HepG2 (cell line): Measurements from ENCODE around the gene TRIM69. TPM values are rescaled to one million over a fixed set of nuclear protein-coding genes. Genes with fewer than 3 reads are reported as not detected.

Experiments used
- ATF7-NPFF ChIP-seq: sonication (generic); formaldehyde crosslinking; IDR thresholded peaks from 2 replicates; pipeline ENCODE4 v1.8.1; 2023; ENCODE audit warnings: mild to moderate bottlenecking, low read depth, missing genetic modification reagents, moderate library complexity
- GZF1 ChIP-seq: sonication (generic); formaldehyde crosslinking; IDR thresholded peaks from 2 replicates; pipeline ENCODE4 v1.5.1; 2020; ENCODE audit warnings: mild to moderate bottlenecking, missing genetic modification reagents
- MAFF ChIP-seq: IDR thresholded peaks from 2 replicates; pipeline ENCODE4 v1.6.1; 2011; ENCODE audit warnings: low read depth, low read length, improper control_type of control experiment
- NFATC3 ChIP-seq: sonication (generic); formaldehyde crosslinking; IDR thresholded peaks from 2 replicates; pipeline ENCODE4 v1.5.1; 2020; ENCODE audit warnings: mild to moderate bottlenecking, missing genetic modification reagents
- PAX8 ChIP-seq: sonication (generic); formaldehyde crosslinking; IDR thresholded peaks from 2 replicates; pipeline ENCODE4 v1.8.0; 2022; ENCODE audit warnings: mild to moderate bottlenecking, missing genetic modification reagents, borderline replicate concordance
- SIX1 ChIP-seq: sonication (generic); formaldehyde crosslinking; IDR thresholded peaks from 2 replicates; pipeline ENCODE4 v1.4.0; 2020; ENCODE audit warnings: missing genetic modification reagents, borderline replicate concordance
- ZBTB42 ChIP-seq: sonication (generic); formaldehyde crosslinking; IDR thresholded peaks from 2 replicates; pipeline ENCODE4 v1.5.0; 2020; ENCODE audit warnings: mild to moderate bottlenecking, missing genetic modification reagents
- ZC3H4 ChIP-seq: sonication (generic); formaldehyde crosslinking; IDR thresholded peaks from 2 replicates; pipeline ENCODE4 v1.4.0; 2020; ENCODE audit warnings: missing genetic modification reagents, borderline replicate concordance
- ZNF225 ChIP-seq: sonication (generic); formaldehyde crosslinking; IDR thresholded peaks from 2 replicates; pipeline ENCODE4 v1.4.0; 2020; ENCODE audit warnings: mild to moderate bottlenecking, missing genetic modification reagents
- ZNF263 ChIP-seq: sonication (generic); formaldehyde crosslinking; IDR thresholded peaks from 2 replicates; pipeline ENCODE4 v1.4.0; 2020; ENCODE audit warnings: missing genetic modification reagents
- ZNF569 ChIP-seq: sonication (generic); formaldehyde crosslinking; IDR thresholded peaks from 2 replicates; pipeline ENCODE4 v1.5.0; 2020; ENCODE audit warnings: mild to moderate bottlenecking, missing genetic modification reagents, moderate library complexity, borderline replicate concordance
- ZNF674 ChIP-seq: sonication (generic); formaldehyde crosslinking; IDR thresholded peaks from 2 replicates; pipeline ENCODE4 v1.5.0; 2020; ENCODE audit warnings: low read depth, mild to moderate bottlenecking, missing genetic modification reagents
- ZNF850 ChIP-seq: sonication (generic); formaldehyde crosslinking; conservative IDR thresholded peaks from 2 replicates; pipeline ENCODE4 v1.9.0; 2021; ENCODE audit warnings: mild to moderate bottlenecking, missing genetic modification reagents
- ZNF879 ChIP-seq: sonication (generic); formaldehyde crosslinking; IDR thresholded peaks from 2 replicates; pipeline ENCODE4 v1.8.1; 2023; ENCODE audit warnings: missing genetic modification reagents
- polyA plus RNA-seq, 8 experiments: library from polyadenylated mRNA; depleted of rRNA in 3 of 8; stranded (reverse) in 7 of 8; unstranded in 1 of 8; fragments of >200 nt; fragmentation: Illumina TruSeq in 4 of 8; extraction: Trizol in 4 of 8; gene quantifications; 2 replicates each; pipeline versions ENCODE4 v1.2.1 to v1.2.3, GENCODE V29; 2011 to 2016; ENCODE audit warnings: low read depth in 4 of 8, missing spikeins in 1 of 8, mixed read lengths in 1 of 8; ENCODE audit not compliant: insufficient read depth in 1 of 8
- total RNA-seq, 5 experiments: library from RNA; depleted of rRNA; stranded (reverse); fragments of >200 nt; fragmentation: Illumina TruSeq; extraction: Trizol; gene quantifications; 2 replicates each; pipeline ENCODE4 v1.2.3, GENCODE V29; 2016; ENCODE audit warnings: low read depth in 1 of 5
- TF ChIP-seq, protein P1 (sequence below): IDR thresholded peaks from 2 replicates; pipeline ENCODE4 v1.6.1; 2016; ENCODE audit warnings: low read depth, missing genetic modification reagents, missing compliant biosample characterization
- TF ChIP-seq, protein P2 (sequence below): IDR thresholded peaks from 2 replicates; pipeline ENCODE4 v1.6.1; 2016; ENCODE audit warnings: missing compliant biosample characterization, missing genetic modification reagents, borderline replicate concordance
- TF ChIP-seq, protein P3 (sequence below): sonication (generic); formaldehyde crosslinking; IDR thresholded peaks from 2 replicates; pipeline ENCODE4 v1.5.0; 2020; ENCODE audit warnings: mild to moderate bottlenecking, missing genetic modification reagents, borderline replicate concordance
- TF ChIP-seq, protein P4 (sequence below): sonication (generic); formaldehyde crosslinking; IDR thresholded peaks from 2 replicates; pipeline ENCODE4 v1.4.0; 2020; ENCODE audit warnings: missing genetic modification reagents, low read depth, mild to moderate bottlenecking, borderline replicate concordance

TRIM69 gene
- total and polyA plus RNA-seq, 2 of the 13 experiments (the other 11 are each of a cell fraction or from before 2014, with no cell fraction given), result 2.6 to 3.2 TPM

DNA sequence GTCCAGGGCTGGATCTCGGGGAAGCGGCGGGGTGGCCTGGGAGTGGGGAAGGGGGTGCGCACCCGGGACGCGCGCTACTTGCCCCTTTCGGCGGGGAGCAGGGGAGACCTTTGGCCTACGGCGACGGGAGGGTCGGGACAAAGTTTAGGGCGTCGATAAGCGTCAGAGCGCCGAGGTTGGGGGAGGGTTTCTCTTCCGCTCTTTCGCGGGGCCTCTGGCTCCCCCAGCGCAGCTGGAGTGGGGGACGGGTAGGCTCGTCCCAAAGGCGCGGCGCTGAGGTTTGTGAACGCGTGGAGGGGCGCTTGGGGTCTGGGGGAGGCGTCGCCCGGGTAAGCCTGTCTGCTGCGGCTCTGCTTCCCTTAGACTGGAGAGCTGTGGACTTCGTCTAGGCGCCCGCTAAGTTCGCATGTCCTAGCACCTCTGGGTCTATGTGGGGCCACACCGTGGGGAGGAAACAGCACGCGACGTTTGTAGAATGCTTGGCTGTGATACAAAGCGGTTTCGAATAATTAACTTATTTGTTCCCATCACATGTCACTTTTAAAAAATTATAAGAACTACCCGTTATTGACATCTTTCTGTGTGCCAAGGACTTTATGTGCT is 24.5 kb upstream of the TRIM69 start (continued):
- TF ChIP-seq, protein P1, sequence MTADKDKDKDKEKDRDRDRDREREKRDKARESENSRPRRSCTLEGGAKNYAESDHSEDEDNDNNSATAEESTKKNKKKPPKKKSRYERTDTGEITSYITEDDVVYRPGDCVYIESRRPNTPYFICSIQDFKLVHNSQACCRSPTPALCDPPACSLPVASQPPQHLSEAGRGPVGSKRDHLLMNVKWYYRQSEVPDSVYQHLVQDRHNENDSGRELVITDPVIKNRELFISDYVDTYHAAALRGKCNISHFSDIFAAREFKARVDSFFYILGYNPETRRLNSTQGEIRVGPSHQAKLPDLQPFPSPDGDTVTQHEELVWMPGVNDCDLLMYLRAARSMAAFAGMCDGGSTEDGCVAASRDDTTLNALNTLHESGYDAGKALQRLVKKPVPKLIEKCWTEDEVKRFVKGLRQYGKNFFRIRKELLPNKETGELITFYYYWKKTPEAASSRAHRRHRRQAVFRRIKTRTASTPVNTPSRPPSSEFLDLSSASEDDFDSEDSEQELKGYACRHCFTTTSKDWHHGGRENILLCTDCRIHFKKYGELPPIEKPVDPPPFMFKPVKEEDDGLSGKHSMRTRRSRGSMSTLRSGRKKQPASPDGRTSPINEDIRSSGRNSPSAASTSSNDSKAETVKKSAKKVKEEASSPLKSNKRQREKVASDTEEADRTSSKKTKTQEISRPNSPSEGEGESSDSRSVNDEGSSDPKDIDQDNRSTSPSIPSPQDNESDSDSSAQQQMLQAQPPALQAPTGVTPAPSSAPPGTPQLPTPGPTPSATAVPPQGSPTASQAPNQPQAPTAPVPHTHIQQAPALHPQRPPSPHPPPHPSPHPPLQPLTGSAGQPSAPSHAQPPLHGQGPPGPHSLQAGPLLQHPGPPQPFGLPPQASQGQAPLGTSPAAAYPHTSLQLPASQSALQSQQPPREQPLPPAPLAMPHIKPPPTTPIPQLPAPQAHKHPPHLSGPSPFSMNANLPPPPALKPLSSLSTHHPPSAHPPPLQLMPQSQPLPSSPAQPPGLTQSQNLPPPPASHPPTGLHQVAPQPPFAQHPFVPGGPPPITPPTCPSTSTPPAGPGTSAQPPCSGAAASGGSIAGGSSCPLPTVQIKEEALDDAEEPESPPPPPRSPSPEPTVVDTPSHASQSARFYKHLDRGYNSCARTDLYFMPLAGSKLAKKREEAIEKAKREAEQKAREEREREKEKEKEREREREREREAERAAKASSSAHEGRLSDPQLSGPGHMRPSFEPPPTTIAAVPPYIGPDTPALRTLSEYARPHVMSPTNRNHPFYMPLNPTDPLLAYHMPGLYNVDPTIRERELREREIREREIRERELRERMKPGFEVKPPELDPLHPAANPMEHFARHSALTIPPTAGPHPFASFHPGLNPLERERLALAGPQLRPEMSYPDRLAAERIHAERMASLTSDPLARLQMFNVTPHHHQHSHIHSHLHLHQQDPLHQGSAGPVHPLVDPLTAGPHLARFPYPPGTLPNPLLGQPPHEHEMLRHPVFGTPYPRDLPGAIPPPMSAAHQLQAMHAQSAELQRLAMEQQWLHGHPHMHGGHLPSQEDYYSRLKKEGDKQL (CRISPR knock-in tag), result no peak
- TF ChIP-seq ZNF263, result peak; percentile 6; the same call in 1 of the 2 replicates
- TF ChIP-seq MAFF, result no peak
- no peak for TF ChIP-seq PAX8 (CRISPR knock-in tag)
- no peak for TF ChIP-seq ZBTB42 (CRISPR knock-in tag)
- TF ChIP-seq NFATC3, result no peak
- no peak for TF ChIP-seq SIX1 (CRISPR knock-in tag)
- TF ChIP-seq, protein P2, sequence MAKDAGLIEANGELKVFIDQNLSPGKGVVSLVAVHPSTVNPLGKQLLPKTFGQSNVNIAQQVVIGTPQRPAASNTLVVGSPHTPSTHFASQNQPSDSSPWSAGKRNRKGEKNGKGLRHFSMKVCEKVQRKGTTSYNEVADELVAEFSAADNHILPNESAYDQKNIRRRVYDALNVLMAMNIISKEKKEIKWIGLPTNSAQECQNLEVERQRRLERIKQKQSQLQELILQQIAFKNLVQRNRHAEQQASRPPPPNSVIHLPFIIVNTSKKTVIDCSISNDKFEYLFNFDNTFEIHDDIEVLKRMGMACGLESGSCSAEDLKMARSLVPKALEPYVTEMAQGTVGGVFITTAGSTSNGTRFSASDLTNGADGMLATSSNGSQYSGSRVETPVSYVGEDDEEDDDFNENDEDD (CRISPR knock-in tag), result no peak
- TF ChIP-seq, protein P3, sequence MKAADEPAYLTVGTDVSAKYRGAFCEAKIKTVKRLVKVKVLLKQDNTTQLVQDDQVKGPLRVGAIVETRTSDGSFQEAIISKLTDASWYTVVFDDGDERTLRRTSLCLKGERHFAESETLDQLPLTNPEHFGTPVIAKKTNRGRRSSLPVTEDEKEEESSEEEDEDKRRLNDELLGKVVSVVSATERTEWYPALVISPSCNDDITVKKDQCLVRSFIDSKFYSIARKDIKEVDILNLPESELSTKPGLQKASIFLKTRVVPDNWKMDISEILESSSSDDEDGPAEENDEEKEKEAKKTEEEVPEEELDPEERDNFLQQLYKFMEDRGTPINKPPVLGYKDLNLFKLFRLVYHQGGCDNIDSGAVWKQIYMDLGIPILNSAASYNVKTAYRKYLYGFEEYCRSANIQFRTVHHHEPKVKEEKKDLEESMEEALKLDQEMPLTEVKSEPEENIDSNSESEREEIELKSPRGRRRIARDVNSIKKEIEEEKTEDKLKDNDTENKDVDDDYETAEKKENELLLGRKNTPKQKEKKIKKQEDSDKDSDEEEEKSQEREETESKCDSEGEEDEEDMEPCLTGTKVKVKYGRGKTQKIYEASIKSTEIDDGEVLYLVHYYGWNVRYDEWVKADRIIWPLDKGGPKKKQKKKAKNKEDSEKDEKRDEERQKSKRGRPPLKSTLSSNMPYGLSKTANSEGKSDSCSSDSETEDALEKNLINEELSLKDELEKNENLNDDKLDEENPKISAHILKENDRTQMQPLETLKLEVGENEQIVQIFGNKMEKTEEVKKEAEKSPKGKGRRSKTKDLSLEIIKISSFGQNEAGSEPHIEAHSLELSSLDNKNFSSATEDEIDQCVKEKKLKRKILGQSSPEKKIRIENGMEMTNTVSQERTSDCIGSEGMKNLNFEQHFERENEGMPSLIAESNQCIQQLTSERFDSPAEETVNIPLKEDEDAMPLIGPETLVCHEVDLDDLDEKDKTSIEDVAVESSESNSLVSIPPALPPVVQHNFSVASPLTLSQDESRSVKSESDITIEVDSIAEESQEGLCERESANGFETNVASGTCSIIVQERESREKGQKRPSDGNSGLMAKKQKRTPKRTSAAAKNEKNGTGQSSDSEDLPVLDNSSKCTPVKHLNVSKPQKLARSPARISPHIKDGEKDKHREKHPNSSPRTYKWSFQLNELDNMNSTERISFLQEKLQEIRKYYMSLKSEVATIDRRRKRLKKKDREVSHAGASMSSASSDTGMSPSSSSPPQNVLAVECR, result peak; percentile 51
- TF ChIP-seq, protein P4, sequence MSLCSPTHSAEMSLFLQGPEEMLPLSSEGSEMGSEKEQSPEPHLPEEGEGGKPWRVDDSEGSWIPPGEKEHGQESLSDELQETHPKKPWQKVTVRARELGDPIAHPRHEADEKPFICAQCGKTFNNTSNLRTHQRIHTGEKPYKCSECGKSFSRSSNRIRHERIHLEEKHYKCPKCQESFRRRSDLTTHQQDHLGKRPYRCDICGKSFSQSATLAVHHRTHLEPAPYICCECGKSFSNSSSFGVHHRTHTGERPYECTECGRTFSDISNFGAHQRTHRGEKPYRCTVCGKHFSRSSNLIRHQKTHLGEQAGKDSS, result no peak; the same call in 1 of the 2 replicates
- 0 out of 2 replicates have a peak, but pooled peaks have one; percentile 17 for TF ChIP-seq ZNF674
- no peak for TF ChIP-seq GZF1 (CRISPR knock-in tag)
- TF ChIP-seq ZNF850 (CRISPR knock-in tag), result no peak
- no peak for TF ChIP-seq ZC3H4 (CRISPR knock-in tag)
- peak; percentile 90; the same call in 1 of the 2 replicates for TF ChIP-seq ZNF879 (CRISPR knock-in tag)
- TF ChIP-seq ZNF569 (CRISPR knock-in tag), result no peak
- TF ChIP-seq ATF7-NPFF, result peak; percentile 53; the same call in 1 of the 2 replicates
- TF ChIP-seq ZNF225, result no peak
